Fibroblast of upper back skin (primary cell): ENCODE data around the gene ITGAD.

Experiments
- DNase-seq: peaks from one replicate; pipeline ENCODE4 v3.0.0-alpha.2; 2013

Gene ITGAD

DNA sequence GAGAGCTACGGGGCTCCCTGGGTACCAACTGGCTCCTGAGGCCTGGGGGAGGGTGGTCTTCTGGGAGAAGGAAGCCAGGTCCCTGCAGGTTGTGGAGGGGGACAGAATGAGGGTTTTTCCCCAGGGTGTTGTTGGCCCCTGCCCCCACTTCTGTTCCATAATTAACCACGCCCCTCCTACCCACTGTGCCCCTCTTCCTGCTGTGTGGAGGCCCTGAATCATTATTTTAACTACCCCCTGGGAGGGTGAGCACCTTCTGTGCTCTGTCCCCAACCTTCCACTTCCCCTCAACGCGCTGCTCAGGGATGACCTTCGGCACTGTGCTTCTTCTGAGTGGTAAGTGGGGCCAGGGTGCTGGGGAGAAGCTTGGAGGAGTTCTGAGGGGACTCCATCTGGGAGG lies at the start of gene ITGAD:
ITGAD (plus strand) TSS at position 280 of the 400 bp plus-strand sequence; CDS start at position 306, 26 bp downstream.
- no peak for DNase-seq

DNA sequence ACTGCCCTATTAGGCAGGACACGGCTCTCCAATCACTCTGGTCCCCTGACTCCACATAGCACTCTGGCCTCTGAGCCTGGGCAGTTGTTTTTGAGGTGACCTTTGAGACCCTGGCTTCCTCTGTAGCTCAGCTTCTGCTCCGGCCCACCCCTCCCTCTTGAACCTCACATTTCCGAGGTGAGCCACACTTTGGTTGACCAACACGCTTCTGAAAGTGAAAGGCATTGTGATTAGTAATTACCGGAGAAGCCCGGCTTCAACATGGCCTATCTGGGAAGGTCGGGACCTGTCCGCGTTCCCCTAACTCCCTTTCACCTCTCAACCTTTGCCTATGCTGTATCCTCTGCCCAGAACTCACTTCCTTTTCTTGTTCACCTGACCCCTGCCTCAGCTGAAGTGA lies 48.4 kb upstream of the ITGAD start:
- DNase-seq, result no peak

- no peak for DNase-seq
Measured at GRCh38 chr16:31347445-31347844, 45.7 kb upstream of the ITGAD start.

DNA sequence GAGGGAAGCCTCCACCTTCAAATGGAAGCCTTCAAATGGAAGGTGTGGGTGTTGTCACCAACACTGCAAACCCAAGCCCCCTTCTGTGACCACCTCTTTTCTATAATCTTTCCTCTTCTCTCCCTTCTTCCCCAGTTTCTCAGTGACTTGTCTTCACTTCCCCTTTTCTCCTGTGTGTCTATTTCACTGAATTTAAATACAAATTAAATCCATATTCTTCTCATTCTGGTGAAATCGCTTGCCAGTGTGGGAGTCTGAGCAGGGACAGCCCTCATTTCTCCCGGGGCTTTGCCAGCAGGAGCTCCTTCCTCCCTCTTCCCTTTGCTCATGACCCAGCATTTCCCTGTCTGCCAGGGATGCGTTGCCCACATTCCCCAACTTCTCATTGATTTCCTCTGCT lies 44.6 kb upstream of the ITGAD start:
- no peak for DNase-seq

GRCh38 chr16:31350275-31351005 lies 42.7 kb upstream of the ITGAD start:
- no peak for DNase-seq

DNA sequence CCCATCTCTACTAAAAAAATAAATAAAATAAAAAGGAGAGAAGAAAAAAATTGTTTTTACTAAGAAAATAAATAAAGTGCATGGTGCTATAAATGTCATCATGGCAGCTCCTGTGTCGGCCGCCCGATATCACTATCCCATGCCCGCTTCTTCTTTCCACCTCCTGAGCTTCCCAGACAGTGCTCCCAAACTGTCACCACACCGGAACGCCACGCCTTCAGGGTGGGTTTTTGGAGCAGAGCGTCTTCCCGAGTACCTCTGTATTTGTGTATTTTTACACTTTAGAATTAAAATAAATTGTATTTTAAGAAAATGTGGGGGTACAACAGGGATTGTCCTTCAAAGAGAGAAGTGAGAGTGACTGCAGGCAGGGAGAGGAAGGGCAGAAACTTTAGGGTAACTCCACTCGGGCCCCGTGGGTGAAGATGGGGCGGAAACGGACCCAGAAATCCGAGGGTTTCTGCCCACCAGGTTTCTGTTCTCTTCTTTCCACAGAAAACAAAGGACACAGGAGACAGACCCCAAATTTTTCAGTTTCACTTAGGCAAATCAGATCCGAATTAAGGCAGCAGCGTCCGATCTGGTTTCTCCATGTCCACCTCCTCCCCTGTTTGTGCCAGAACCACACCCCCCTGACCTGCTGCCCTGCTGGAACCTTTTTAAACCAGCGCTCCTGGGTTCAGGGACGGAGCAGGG lies 41.7 kb upstream of the ITGAD start:
- no peak for DNase-seq

- no peak for DNase-seq
Measured at GRCh38 chr16:31351942-31352325, 41.2 kb upstream of the ITGAD start.

DNA sequence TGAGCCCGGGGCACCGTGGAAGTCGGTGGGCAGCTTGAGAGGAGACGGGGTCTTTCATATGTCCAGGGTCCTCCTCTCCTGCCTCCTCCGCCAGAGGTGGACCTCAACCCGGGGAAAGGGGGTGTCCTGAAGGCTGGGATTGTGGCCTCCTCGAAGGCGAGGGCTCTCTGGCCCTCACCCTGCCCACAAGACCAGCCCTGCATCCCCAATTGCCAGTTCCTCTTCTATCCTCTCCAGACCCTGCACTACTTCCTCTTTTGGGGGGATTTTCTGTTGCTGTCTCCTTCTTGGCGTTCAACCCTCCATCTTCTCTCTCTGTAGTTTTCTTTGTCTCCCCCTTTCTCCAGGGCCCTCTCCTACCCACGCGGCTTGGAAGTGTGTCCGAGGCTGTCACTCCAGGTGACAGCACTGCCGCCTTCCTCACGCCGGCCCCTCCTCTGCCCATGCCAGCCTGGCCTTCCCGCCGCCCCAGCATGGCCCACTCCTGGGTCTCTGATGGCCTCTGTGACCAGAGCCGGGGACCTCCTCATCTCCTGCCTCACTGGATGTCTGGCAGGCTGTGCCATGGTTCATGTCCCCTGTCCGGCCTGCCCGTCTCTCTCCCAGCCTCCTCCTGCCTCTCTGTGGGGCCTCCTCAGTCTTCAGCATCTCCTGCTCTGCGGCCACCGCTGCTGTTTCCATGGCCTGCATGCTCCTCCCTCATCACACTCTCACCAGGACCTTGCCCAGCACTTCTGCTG lies 40.6 kb upstream of the ITGAD start:
- DNase-seq, result no peak

DNA sequence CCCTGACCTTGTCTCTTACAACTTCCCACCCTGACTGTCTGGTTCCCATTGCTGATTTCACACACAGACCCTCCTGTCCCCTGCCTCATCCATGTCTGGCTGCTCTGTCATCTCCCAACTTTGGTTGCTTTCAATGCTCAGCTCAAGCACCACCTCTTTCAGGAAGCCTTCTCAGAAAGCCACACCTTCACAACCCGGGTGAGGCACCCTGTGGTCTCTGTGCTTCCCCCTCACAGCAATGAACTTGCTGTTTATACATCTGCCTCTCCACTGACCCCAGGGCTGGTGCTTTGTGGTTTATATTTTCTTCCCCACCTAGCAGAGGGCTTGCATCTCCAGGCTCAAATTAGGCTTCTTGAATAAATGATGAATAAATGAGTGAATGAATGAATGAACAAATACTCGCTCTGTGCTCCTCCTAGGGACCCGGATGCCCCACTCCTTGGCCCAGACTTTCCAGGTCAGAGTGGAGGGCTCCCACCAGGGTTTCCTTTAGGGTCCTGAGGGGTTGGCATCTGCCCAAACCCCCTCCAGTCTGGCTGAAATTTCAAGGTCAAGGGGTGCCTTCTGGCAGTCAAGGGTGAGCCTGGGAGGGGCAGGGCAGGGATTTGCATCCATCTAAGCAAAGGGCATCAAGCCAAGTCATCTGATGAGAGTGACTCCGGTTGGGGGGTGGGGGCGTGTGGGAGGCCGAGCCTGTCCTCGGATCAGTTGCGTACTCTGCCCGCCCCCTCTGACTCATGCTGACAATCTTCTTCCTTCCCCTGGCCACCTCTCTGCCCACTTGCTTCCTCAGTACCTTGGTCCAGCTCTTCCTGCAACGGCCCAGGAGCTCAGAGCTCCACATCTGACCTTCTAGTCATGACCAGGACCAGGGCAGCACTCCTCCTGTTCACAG lies 38.5 kb upstream of the ITGAD start, which contains the start of gene ITGAX:
ITGAX (plus strand) TSS at position 783 of the 898 bp plus-strand sequence; CDS start at position 862, 79 bp downstream.
- DNase-seq, result no peak

DNA sequence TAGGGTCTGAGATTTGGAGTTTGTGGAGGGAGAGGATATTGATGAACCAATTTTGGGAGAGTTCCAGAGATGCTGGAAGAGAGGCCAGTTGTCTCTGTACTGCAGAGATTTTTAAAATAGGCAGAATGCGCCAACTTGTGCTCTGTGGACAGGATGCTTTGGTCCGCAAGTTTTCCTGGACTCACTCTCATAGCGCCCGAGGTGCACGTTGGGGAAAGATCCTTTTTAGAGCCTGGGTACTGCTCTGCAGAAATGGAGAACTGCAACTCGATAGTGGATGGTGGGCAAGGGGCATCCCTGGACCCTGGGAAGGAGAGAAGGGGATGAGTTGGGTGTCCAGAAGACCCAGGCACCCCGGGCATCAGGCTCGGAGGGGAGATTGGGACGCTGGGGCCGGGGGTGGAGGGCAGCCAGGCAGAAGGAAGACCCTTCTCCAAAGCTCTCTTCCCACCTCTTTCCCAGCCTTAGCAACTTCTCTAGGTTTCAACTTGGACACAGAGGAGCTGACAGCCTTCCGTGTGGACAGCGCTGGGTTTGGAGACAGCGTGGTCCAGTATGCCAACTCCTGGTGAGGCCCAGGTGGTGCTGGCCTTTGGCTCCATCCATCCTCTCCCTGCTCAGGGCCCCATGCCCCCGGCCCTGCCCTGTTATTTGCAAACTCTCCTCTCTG lies 37.6 kb upstream of the ITGAD start:
- DNase-seq, result no peak

GRCh38 chr16:31356566-31357323 lies 36.4 kb upstream of the ITGAD start:
- no peak for DNase-seq

DNA sequence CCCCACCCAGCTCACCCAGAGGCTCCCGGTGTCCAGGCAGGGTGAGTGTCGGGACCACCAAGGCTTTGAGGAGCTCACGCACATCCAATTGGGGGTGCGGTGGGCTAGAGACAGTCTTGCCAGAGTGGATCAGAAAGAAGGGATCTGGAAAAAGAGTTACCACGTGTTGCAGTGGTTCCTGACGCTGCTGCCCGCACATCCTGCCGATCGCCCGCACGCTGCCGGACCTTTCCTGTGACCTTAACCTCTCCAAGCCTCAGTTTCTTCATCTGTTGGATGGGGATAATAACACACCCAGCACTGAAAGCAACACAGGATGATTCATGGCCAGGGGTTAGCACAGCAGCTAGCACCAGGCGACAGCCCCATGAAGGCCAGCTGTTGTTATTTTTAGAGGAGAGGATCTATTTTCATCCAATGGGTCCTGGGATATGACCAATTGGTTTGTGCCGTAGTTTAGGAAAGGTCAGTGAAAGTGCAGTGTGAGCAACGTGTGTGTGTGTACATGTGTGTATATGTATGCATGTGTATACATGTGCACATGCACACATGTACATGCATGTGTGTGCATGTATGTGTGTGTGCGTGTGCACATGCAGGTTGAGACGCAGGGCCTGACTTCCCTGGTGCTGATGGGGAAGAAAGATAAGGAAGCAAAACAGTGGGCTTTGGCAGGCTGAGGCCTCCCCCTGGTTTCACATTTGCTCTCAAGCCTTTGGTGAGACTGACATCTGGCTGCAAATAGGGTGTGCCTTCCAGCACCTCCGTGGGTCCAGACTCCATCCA lies 35.6 kb upstream of the ITGAD start:
- DNase-seq, result no peak

DNA sequence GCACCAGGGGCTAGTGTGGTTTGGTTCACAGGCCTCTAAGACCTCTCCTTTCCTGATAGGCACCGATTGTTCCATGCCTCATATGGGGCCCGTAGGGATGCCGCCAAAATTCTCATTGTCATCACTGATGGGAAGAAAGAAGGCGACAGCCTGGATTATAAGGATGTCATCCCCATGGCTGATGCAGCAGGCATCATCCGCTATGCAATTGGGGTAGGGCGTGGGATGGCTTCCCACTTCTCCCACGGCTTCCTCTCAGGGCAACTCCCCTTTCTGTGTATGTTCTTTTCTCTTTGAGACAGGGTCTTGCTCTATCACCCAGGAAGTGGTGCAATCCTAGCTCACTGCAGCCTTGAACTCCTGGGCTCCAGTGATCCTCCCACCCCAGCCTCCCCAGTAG lies 32.9 kb upstream of the ITGAD start:
- DNase-seq, result no peak

- no peak for DNase-seq
Measured at GRCh38 chr16:31361201-31362110, 31.7 kb upstream of the ITGAD start.

DNA sequence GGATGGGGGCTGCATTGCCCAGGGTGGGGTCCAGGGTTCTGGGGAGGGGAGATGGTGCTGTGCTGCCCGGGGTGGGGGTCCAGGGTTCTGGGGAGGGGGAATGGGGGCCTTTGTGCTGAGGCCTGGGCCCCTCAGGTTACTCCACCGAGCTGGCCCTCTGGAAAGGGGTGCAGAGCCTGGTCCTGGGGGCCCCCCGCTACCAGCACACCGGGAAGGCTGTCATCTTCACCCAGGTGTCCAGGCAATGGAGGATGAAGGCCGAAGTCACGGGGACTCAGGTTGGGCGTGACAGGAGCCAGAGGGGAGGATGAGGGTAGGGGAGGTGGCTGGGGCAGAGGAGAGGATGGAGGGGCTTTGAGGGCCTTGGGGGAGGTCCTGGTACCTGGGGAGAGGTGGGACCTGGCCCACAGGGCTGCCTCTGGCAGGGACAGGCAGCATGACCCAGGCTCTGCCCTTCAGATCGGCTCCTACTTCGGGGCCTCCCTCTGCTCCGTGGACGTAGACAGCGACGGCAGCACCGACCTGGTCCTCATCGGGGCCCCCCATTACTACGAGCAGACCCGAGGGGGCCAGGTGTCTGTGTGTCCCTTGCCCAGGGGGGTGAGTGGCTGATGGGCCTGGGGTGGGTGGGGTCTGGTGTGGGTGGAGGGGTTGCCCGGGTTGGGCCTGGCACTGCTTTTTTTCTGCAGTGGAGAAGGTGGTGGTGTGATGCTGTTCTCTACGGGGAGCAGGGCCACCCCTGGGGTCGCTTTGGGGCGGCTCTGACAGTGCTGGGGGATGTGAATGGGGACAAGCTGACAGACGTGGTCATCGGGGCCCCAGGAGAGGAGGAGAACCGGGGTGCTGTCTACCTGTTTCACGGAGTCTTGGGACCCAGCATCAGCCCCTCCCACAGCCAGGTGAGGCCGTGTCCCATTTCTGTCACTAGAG lies 30.4 kb upstream of the ITGAD start:
- no peak for DNase-seq

DNA sequence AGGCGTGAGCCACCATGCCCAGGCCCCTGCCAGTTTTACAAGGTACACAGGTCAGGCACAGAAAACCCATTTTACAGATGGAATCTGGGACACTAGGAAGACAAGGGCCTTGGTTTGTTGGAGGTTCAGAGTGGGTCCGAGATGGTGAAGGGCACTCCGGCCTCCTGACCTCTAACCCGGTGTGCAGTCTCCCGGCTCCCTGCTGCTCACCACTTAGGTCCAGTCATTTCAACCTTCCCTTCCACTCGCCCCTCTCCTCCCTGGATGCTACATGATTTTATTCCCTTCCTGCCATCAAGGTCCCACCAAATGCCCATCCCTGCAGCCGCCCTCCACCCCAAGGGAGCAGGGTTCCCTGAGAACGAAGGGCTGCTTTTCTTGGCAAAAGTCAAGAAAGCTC lies 29.4 kb upstream of the ITGAD start:
- DNase-seq, result no peak

DNA sequence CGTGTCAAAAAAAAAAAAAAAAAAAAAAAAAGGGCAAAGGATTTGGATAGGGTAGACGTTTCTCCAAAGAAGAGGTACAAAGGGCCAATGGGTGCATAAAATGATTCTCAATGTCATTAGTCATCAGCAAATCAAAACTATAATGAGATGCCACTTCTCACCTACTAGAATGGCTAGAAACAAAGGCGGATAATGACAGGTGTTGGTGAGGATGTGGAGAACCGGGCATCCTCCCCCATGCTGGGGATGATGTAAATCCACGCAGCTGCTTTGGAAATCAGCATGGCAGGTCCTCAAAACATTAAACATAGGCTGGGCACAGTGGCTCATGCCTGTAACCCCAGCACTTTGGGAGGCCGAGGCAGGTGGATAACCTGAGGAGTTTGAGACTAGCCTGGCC lies 28.7 kb upstream of the ITGAD start:
- DNase-seq, result no peak
